MCF 10A (cell line): ENCODE data around the gene DCLRE1B. TPM values are rescaled to one million over a fixed set of nuclear protein-coding genes. Genes with fewer than 3 reads are reported as not detected.

Experiments used
- BruUV-seq: library from RNA; stranded (reverse); fragments of 400-500 nt; replicated peaks from 2 replicates; lab custom pipeline; 2021; lab: Mats Ljungman, UMichigan
- CTCF ChIA-PET: fragments of 300-600 bp; sonication (Branson Sonifier 250); formaldehyde crosslinking; extraction: SDS; loops from one replicate; lab custom pipeline; 2021; ENCODE audit warnings: antibody characterized with exemption, inconsistent platforms; lab: Yijun Ruan, JAX
- POLR2A ChIA-PET: fragments of 300-600, 350-650 bp; sonication (Branson Sonifier 250); formaldehyde crosslinking; extraction: SDS; loops from one replicate; lab custom pipeline; 2020; ENCODE audit warnings: antibody characterized with exemption, inconsistent platforms; lab: Yijun Ruan, JAX
- DNase-seq: peaks from one replicate; pipeline ENCODE4 v3.0.0-alpha.2; 2018; ENCODE audit not compliant: unreplicated experiment
- H3K27ac Mint-ChIP-seq: one replicate; pipeline ENCODE4 v1.8.0; 2022; ENCODE audit warnings: mild to moderate bottlenecking, low read depth, mixed read lengths; ENCODE audit not compliant: unreplicated experiment
- H3K27me3 Mint-ChIP-seq: one replicate; pipeline ENCODE4 v1.8.0; 2022; ENCODE audit warnings: mixed read lengths; ENCODE audit not compliant: insufficient read depth, unreplicated experiment
- H3K36me3 Mint-ChIP-seq: one replicate; pipeline ENCODE4 v1.8.0; 2022; ENCODE audit warnings: mild to moderate bottlenecking, moderate library complexity, mixed read lengths; ENCODE audit not compliant: insufficient read depth, unreplicated experiment
- H3K4me1 Mint-ChIP-seq: one replicate; pipeline ENCODE4 v1.8.0; 2022; ENCODE audit warnings: mixed read lengths; ENCODE audit not compliant: insufficient read depth, unreplicated experiment
- H3K4me3 Mint-ChIP-seq: one replicate; pipeline ENCODE4 v1.8.0; 2022; ENCODE audit warnings: mild to moderate bottlenecking, moderate library complexity, mixed read lengths; ENCODE audit not compliant: unreplicated experiment
- H3K9me3 Mint-ChIP-seq: one replicate; pipeline ENCODE4 v1.8.0; 2022; ENCODE audit warnings: mixed read lengths; ENCODE audit not compliant: unreplicated experiment
- intact Hi-C: fragments of 100-400 bp; cut with micrococcal nuclease; formaldehyde crosslinking; loops from 2 replicates; pipeline ENCODE4 v1.14.1; 2022
- total RNA-seq: library from RNA; stranded (reverse); gene quantifications from 2 replicates; pipeline ENCODE4 v1.2.3, GENCODE V29; 2022
- TF ChIP-seq, protein P1 (sequence below): fragments of 200-600 bp; IDR thresholded peaks from one replicate; pipeline ENCODE4 v1.8.0; 2022; ENCODE audit warnings: antibody characterized with exemption, mild to moderate bottlenecking; ENCODE audit not compliant: unreplicated experiment

DCLRE1B gene
- total RNA-seq, 1 experiment from 2014 or later: 8.1 TPM

DNA sequence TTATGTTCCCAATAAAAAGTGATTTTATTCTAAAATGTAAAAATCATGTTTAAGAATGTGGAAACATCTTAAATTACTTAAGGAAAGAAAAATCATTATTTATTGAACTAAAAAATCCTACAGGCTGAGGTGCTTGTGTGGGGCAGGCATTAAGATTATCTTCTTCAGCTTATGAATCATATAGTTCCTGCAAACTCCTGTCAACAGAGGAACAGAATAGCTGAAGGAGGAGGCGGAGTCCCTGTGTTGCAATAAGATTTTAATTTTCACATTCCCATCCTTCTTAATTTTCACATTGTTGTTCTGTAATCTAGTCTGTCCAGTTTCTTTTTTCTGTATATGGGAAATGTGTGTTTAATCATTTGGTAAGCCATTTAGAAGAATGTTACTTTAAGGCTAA is 53.6 kb downstream of the DCLRE1B start:
- H3K27ac Mint-ChIP-seq: no peak overlapping the region
- no peak overlapping the region for H3K4me3 Mint-ChIP-seq
- DNase-seq: no peak
- H3K36me3 Mint-ChIP-seq: peaks cover 62% of the 10 kb centered on the region
- TF ChIP-seq, protein P1, sequence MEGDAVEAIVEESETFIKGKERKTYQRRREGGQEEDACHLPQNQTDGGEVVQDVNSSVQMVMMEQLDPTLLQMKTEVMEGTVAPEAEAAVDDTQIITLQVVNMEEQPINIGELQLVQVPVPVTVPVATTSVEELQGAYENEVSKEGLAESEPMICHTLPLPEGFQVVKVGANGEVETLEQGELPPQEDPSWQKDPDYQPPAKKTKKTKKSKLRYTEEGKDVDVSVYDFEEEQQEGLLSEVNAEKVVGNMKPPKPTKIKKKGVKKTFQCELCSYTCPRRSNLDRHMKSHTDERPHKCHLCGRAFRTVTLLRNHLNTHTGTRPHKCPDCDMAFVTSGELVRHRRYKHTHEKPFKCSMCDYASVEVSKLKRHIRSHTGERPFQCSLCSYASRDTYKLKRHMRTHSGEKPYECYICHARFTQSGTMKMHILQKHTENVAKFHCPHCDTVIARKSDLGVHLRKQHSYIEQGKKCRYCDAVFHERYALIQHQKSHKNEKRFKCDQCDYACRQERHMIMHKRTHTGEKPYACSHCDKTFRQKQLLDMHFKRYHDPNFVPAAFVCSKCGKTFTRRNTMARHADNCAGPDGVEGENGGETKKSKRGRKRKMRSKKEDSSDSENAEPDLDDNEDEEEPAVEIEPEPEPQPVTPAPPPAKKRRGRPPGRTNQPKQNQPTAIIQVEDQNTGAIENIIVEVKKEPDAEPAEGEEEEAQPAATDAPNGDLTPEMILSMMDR: no peak
- no peaks in the 10 kb centered on the region for H3K27me3 Mint-ChIP-seq
- H3K4me1 Mint-ChIP-seq: no peaks in the 10 kb centered on the region
- intact Hi-C loops: no loop called here
- CTCF ChIA-PET: interaction anchor here (0.7 to 2.1 kb wide), 4 partner anchors 10 to 179 kb away, joined by 3 to 9 read pairs (median 4); no protein-coding TSS in a partner anchor
- POLR2A ChIA-PET: interaction anchor here (1.1 kb wide), 1 partner anchor 13 kb away, joined by 3 read pairs; no protein-coding TSS in a partner anchor
- no peaks in the 10 kb centered on the region for H3K9me3 Mint-ChIP-seq
- no TSS peak for BruUV-seq

DNA sequence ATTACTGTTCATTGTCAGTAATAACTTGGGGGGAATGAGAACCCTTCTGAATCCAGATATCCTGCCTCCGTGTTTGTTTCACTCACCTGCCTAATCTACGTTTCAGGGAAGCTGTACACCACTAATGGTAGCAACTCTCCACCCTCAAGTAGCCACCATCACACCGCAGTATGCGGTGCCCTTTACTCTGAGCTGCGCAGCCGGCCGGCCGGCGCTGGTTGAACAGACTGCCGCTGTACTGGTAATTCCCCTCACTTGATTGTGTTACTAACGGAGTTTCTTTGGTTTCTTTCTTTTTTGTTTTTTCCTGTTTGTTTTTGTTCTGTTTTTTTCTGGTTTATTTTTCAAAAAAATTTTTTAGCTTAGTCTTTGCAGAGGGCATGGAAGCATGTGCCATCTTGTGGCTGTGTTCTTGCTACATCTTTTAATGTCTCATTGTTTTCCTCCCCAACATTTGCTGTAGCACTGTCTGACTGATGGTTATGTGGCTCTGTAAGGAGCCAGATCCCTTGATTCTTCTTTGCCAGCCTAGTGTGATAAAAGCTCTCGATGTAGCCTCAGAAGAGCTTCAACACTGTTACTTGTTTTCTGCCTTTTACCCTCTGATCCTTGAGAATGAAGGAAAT is 58.3 kb downstream of the DCLRE1B start:
- ChIA-PET CTCF (interaction anchor here (0.7 to 3.9 kb wide), 11 partner anchors 9 to 320 kb away, joined by 3 to 22 read pairs (median 3); partner anchors contain the start of genes AP4B1, HIPK1 and OLFML3), POLR2A (interaction anchor here (0.6 to 1.1 kb wide), 3 partner anchors 22 to 705 kb away, joined by 3 to 4 read pairs (median 3); partner anchors contain the start of gene HIPK1)
- Mint-ChIP-seq H3K36me3 (peaks cover 61% of the 10 kb centered on the region), H3K27me3 (no peaks in the 10 kb centered on the region), H3K4me3 (no peak overlapping the region), H3K4me1 (no peaks in the 10 kb centered on the region), H3K27ac (no peak overlapping the region), H3K9me3 (no peaks in the 10 kb centered on the region)
- intact Hi-C loops: no loop called here
- no TSS peak for BruUV-seq
- no peak for DNase-seq
- TF ChIP-seq, protein P1: no peak

Other genes with a start within 250 kb of the DCLRE1B start
- gene PHTF1, start 145.8 kb upstream of the DCLRE1B start, total RNA-seq: 8.4 and 13.0 TPM in 2 replicates
- gene RSBN1, start 92.8 kb upstream of the DCLRE1B start, total RNA-seq: 11.8 and 15.7 TPM in 2 replicates
- 0.42 and 0.89 TPM in 2 replicates for gene PTPN22, start 33.6 kb upstream of the DCLRE1B start, total RNA-seq
- gene BCL2L15, start 17.7 kb upstream of the DCLRE1B start, total RNA-seq: 0.27 and 2.3 TPM in 2 replicates
- 20.4 and 21.3 TPM in 2 replicates for gene AP4B1, start 527 bp upstream of the DCLRE1B start, total RNA-seq
- gene HIPK1, start 24.0 kb downstream of the DCLRE1B start, total RNA-seq: 46.7 and 50.2 TPM in 2 replicates
- 0.20 and 0.30 TPM in 2 replicates for gene OLFML3, start 74.1 kb downstream of the DCLRE1B start, total RNA-seq
- not detected in 2 replicates for gene SYT6, start 248.5 kb downstream of the DCLRE1B start, total RNA-seq